ENCODE measurements around the gene ETV3.

The ETV3 gene

GRCh38 chr1:157161901-157162300, 23.7 kb upstream of the ETV3 start:
- DNase-seq (ENCODE audit: low read depth) = no peak

- DNase-seq (ENCODE audit: low read depth) = no peak
These were observed 20.8 kb upstream of the ETV3 start for GRCh38 chr1:157158967-157159366.

- no peak for DNase-seq (ENCODE audit: low read depth)
These were observed 19.5 kb upstream of the ETV3 start for GRCh38 chr1:157157501-157158190.

- peak; percentile 63 for DNase-seq (ENCODE audit: low read depth)
These were observed 17.9 kb upstream of the ETV3 start for GRCh38 chr1:157156058-157156541.

- DNase-seq (ENCODE audit: low read depth) = no peak
These were observed 17.5 kb upstream of the ETV3 start for GRCh38 chr1:157155658-157156057.

GRCh38 chr1:157154940-157155514, 16.8 kb upstream of the ETV3 start:
- no peak for DNase-seq (ENCODE audit: low read depth)

- DNase-seq (ENCODE audit: low read depth) = no peak
These were observed 16.1 kb upstream of the ETV3 start for GRCh38 chr1:157154291-157154690.

GRCh38 chr1:157153746-157154145, 15.6 kb upstream of the ETV3 start:
- DNase-seq (ENCODE audit: low read depth) = no peak

GRCh38 chr1:157152510-157152909, 14.3 kb upstream of the ETV3 start:
- no peak for DNase-seq (ENCODE audit: low read depth)

GRCh38 chr1:157151506-157151905, 13.3 kb upstream of the ETV3 start:
- DNase-seq (ENCODE audit: low read depth) = no peak

GRCh38 chr1:157151073-157151472, 12.9 kb upstream of the ETV3 start:
- DNase-seq (ENCODE audit: low read depth) = no peak

GRCh38 chr1:157150631-157151030, 12.4 kb upstream of the ETV3 start:
- no peak for DNase-seq (ENCODE audit: low read depth)

- no peak for DNase-seq (ENCODE audit: low read depth)
These were observed 9.9 kb upstream of the ETV3 start for GRCh38 chr1:157147906-157148700.

- no peak for DNase-seq (ENCODE audit: low read depth)
These were observed 8.8 kb upstream of the ETV3 start for GRCh38 chr1:157147037-157147436.

- no peak for DNase-seq (ENCODE audit: low read depth)
These were observed 8.0 kb upstream of the ETV3 start for GRCh38 chr1:157146244-157146643.

- DNase-seq (ENCODE audit: low read depth) = no peak
These were observed 6.9 kb upstream of the ETV3 start for GRCh38 chr1:157145076-157145475.

- no peak for DNase-seq (ENCODE audit: low read depth)
These were observed 6.3 kb upstream of the ETV3 start for GRCh38 chr1:157144509-157144908.

GRCh38 chr1:157142765-157143423, 4.7 kb upstream of the ETV3 start:
- no peak for DNase-seq (ENCODE audit: low read depth)

GRCh38 chr1:157142201-157142600, 4.0 kb upstream of the ETV3 start:
- no peak for DNase-seq (ENCODE audit: low read depth)

GRCh38 chr1:157141212-157141855, 3.1 kb upstream of the ETV3 start:
- no peak for DNase-seq (ENCODE audit: low read depth)

GRCh38 chr1:157140063-157140588, 1.9 kb upstream of the ETV3 start:
- DNase-seq (ENCODE audit: low read depth) = no peak
